Panc1 (cell line): ENCODE results near the gene STK11IP.

ENCODE experiments used
- POLR2AphosphoS5 ChIP-seq: IDR thresholded peaks from 2 replicates; pipeline ENCODE4 v1.6.1; 2012; ENCODE audit warnings: mild to moderate bottlenecking, low read depth, low read length, moderate library complexity
- REST ChIP-seq, 2 experiments: IDR thresholded peaks; 2 replicates each; pipeline ENCODE4 v1.6.1; 2011 to 2012; ENCODE audit warnings: low read depth in 2 of 2, control low read depth in 1 of 2, low read length in 1 of 2, mild to moderate bottlenecking in 1 of 2, moderate library complexity in 1 of 2; ENCODE audit not compliant: insufficient read depth in 1 of 2
- TCF7L2 ChIP-seq: IDR thresholded peaks from 2 replicates; pipeline ENCODE4 v1.6.1; 2011; ENCODE audit warnings: mild to moderate bottlenecking, low read depth, low read length, inconsistent platforms

- TF ChIP-seq POLR2AphosphoS5 (no peak), REST (IDR thresholded peaks at IDR 0.05; ENCODE audit: insufficient read depth in 1 of 2, low read depth in 2 of 2, low read length in 1 of 2) (no peak), TCF7L2 (no peak)
Observed at GRCh38 chr2:219607931-219608330, 10.3 kb downstream of the STK11IP start.
